Right renal cortex interstitium (tissue), 3 donors: ENCODE measurements around the gene CBARP. TPM values are rescaled to one million over a fixed set of nuclear protein-coding genes. Genes with fewer than 3 reads are reported as not detected.
"Not testable (repeated sequence)": the region's sequence is repeated elsewhere in the genome, so short reads cannot be mapped to it uniquely, and the experiment has no call there.

ENCODE experiments used
- DNase-seq, 3 donors: peaks; one replicate each; pipeline ENCODE4 v3.0.0-alpha.2; 2013; ENCODE audit warnings: low read depth in 3 of 3, low spot score in 2 of 3
- polyA plus RNA-seq, 3 donors: library from polyadenylated mRNA; unstranded; fragments of 120-200 nt; gene quantifications; one replicate each; pipeline ENCODE4 v1.2.1, GENCODE V29; 2013; ENCODE audit not compliant: insufficient read length in 3 of 3

CBARP gene
- polyA plus RNA-seq, 3 donors: 0.78 to 1.8 (median 0.90) TPM

DNA sequence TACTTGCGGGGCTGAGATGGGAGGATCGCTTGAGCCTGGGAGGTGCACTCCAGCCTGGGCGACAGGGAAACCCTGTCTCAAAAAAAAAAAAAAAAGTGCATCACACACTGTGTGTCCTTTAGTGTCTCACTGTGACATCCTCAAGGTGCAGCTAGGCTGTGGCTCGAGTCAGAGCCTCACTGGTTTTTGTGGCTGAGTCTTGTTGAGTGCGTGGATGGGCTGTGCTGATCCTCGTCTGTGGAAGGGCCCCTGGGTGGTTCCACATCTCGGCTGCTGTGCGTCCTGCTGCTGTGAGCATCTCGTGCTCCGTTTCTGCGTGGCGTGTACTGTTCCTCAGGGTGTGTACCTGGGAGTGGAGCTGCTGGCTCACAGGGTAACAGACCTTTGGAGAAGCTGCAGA is 21.0 kb downstream of the CBARP start:
- DNase-seq: no peak

- no peak for DNase-seq
Measured at GRCh38 chr19:1214862-1215731, 22.7 kb downstream of the CBARP start.

DNA sequence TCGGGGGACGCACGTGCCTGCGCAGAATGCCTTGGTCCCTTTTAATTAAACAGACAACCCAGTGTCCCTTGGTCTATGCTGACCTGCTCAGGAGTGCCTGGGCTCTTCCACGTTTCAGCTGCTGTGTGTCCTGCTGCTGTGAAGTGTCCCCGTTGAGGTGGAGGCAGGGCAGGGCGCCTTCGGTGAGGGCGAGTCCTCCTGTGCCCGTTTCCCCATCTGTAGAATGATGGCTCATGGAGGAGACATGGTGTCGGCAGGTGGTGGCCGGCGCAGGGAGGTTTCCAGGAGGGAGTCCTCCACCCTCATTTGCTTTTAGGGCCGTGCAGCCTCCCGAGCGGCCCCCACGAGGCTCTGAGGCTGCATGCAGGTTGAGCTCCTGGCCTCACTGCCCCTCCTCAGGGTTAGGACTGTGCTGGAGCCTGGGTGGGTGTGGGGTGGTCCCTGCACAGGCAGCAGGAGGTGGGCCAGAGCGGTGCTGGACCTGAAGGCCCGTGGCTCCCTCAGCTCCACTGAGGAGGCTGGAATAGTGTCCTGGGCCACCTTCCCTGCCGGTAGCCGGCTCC is 23.4 kb downstream of the CBARP start:
- no peak for DNase-seq

DNA sequence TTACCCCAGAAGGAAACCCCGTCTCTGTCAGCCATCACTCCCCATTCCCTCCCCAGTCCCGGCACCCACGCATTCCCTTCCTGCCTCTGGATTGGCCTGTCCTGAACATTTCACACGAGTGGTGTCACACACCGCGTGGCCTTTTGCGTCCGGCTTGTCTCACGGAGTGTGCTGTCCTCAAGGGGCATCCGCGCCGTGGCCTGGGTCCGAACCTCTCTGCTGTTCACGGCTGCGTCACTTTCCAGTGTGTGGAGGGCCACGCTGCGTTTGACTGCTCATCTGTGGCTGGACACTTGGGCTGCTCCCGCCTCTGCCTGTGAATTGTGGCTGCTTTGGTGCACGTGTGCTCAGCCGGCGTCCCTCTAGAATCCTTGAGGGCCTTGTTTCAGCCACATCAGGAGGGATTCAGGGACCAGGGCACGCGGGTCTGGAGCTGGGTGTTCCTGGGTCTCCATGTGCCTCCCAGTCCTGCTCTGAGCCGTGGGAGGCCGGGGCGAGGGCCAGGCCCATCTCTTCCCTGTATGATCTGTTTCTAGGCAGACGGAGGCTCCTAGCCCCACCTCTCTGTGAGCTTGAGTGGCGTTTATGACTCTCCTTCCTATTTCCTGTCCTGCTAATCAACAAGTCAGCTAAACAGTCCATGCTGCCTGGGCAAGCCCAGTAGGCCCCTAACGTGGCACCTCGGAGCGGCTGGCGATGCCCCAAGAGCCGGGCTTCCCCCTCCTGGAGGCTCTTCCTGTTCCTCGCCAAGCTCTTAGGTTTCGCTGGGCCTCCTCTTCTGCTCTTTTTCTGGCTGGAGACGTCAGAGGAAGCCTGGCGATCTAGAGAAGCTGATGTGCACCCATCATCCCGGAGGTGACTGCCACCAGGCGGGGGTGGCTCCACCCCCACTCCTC is 24.2 kb downstream of the CBARP start:
- no peak for DNase-seq

DNA sequence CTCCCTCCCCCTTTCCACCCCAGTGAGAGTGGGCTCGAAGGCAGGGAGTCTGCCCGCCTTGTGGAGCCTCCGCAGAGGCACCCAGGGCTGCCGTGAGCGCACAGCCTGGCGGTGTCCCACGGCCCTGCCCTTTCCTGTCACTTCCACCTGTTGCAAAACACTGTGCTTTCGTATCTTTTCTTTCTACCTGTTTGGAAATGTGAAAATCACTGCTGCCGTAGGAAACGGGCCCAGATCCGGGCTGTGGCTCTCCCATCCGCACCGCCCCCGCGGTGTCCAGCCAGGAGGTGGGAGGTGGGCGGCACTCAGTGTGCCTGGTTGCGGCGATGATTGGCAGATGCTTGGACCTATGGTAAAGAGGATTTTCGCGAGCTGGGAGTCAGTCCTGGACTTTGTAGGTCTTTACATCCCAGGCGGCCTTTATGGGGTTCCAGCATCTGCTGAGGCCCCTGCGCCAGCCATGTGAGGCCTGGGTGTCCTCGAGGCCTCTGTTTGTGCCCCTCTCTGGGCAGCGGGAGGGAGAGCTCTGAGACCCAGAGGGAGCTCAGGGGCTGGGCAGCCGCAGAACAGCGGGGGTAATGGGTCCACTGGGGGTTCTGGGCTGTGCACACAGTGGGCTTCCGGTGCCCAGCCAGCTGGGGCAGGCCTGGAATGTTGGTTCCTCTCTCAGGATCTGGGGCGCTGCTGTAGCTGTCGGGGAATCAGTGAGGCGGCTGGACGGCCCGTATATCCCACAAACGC is 26.1 kb downstream of the CBARP start:
- no peak for DNase-seq

DNA sequence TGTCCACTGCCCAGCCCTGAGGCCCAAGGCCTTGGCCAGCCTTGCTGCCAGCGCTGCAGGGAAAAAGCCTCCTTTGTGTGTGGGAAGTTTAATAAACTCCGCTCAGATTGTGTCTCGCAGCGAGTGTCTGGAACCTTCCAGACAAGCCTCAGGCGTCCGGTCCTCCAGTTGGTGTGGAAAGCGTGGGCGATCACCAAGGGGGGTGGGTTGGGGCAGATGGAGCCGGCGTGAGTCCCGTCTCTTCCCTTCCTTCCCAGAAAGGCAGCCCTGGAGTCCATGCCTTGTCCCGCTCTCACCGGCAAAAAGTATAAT is 27.6 kb downstream of the CBARP start:
- DNase-seq: no peak

- DNase-seq: not testable (repeated sequence)
Measured at GRCh38 chr19:1208830-1209229, 29.0 kb downstream of the CBARP start.

- no peak for DNase-seq
Measured at GRCh38 chr19:1206864-1207450, 30.8 kb downstream of the CBARP start.

DNA sequence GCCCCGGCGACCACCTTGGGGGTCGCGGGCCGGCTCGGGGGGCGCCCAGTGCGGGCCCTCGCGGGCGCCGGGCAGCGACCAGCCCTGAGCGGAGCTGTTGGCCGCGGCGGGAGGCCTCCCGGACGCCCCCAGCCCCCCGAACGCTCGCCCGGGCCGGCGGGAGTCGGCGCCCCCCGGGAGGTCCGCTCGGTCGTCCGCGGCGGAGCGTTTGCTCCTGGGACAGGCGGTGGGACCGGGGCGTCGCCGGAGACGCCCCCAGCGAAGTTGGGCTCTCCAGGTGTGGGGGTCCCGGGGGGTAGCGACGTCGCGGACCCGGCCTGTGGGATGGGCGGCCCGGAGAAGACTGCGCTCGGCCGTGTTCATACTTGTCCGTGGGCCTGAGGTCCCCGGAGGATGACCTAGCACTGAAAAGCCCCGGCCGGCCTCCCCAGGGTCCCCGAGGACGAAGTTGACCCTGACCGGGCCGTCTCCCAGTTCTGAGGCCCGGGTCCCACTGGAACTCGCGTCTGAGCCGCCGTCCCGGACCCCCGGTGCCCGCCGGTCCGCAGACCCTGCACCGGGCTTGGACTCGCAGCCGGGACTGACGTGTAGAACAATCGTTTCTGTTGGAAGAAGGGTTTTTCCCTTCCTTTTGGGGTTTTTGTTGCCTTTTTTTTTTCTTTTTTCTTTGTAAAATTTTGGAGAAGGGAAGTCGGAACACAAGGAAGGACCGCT is 31.5 kb downstream of the CBARP start:
- no peak for DNase-seq

- DNase-seq: peak; percentile 72 to 89 (median 83)
Measured at GRCh38 chr19:1205114-1206099, 32.4 kb downstream of the CBARP start, which contains the start of gene STK11. TSS of gene STK11 (plus strand) at chr19:1205778. CDS start at chr19:1206914, 1,136 bp downstream.

GRCh38 chr19:1200614-1201013 is 37.2 kb downstream of the CBARP start:
- not testable (repeated sequence) for DNase-seq

DNA sequence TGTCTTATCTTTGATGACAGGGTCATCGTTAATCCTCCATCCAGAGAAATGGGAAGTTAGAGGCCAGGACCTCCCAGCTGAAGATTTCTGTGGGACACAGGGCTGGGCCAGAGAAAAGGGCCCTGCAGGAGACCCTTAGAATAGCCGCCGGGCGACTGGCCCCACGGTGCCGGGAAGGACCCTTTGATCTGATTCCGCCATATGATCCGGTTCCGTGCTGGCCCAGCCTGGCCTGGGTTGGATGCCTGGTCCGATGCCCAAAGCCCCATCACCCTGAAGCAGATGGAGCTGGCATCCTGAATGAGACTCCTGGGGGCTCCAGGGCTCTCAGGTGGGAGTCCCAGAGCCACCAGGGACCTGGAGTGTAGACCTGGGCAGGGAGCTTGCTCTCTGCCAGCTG is 38.3 kb downstream of the CBARP start:
- no peak for DNase-seq

- no peak for DNase-seq
Measured at GRCh38 chr19:1189419-1189818, 48.4 kb downstream of the CBARP start.

GRCh38 chr19:1183543-1184172 is 54.1 kb downstream of the CBARP start:
- no peak for DNase-seq

- no peak for DNase-seq
Measured at GRCh38 chr19:1182727-1183126, 55.1 kb downstream of the CBARP start.

DNA sequence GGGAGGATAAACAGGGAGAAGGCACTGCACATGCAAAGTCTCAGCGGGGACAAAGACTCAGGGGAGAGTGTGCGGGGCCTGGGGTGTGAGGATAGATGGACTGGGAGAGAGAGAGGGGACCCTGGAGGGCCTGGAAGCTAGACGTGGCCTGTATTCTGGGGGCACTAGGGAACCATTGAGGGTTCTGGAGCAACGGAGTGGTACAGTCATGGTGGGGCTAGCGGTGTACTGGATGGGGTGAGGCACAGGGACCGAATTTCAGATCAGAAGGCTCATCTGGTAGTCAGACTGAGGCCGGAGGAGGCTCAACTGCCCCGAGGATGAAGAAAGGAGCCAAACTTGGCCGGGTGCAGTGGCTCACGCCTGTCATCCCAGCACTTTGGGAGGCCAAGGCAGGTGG is 55.7 kb downstream of the CBARP start:
- DNase-seq: no peak

DNA sequence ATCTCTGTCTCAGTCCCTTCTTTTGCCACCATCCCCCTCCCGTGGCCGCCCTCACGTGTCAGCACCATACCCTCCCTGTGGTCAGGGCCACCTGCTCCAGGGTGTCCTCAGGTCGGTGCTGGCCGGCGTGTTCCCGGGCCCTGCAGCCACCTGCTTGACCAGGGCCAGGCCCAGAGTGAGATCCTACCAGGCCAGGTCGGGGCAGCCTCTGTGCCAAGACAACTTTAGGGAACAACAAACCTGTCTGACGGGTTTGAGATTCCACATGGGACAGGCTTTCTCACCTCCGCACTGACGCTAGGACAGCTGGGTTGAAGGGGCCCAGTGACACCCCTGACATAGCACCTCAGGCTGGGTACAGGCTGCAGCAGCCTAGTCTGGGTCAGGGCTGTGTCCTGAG is 56.2 kb downstream of the CBARP start:
- DNase-seq: no peak
